ENCODE data around the gene RRAD. TPM values are rescaled to one million over a fixed set of nuclear protein-coding genes. Genes with fewer than 3 reads are reported as not detected.
"Not testable (repeated sequence)": the region's sequence is repeated elsewhere in the genome, so short reads cannot be mapped to it uniquely, and the experiment has no call there.

RRAD gene
- under 1 TPM in 1 of 2 experiments, not detected in 1; 0.34 TPM for total RNA-seq

DNA sequence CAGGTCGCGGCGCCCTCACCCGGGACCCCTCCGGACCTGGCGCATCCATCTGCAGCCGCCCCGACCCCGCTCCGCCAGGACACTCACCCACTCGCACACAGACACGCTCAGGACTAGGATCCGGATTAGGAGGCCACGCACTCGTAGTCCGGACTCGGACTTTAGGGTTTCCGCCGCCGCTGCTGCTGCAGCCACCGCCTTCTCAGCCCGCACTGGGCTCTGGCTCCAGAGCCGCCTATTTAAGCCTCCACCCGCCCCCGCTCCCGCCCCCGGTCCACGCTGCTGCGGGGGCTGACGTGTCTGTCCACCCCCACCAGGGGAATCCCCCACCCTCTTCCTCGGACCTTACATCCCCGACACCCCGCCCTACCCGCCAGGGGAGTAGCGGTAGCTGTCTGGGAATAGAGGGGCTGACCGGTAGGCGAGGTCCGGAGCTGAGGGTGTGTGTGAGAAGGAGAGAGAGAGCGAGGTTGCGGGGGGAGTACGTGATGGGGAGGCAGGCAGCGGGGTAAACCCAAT lies at the start of gene RRAD:
RRAD (minus strand) TSS at position 214 of the 519 bp plus-strand sequence. CDS start 356 bp downstream, outside the sequence.
- H3K27me3 Mint-ChIP-seq (ENCODE audit: low read depth): peaks cover 34% of the 10 kb centered on the region
- H3K4me1 Mint-ChIP-seq (ENCODE audit: low read depth): peaks cover 22% of the 10 kb centered on the region
- DNase-seq: no peak
- peak within 1 kb of the TSS; percentile 53 for H3K4me3 Mint-ChIP-seq
- no peak within 1 kb of the TSS for H3K27ac Mint-ChIP-seq
- POLR2A ChIA-PET: interaction anchor here (0.5 to 0.8 kb wide), 4 partner anchors 26 to 343 kb away, joined by 3 read pairs; no protein-coding TSS in a partner anchor
- H3K9me3 Mint-ChIP-seq (ENCODE audit: insufficient read depth): no peaks in the 10 kb centered on the region
- H3K36me3 Mint-ChIP-seq (ENCODE audit: low read depth): peaks cover 4% of the 10 kb centered on the region
- CTCF ChIA-PET: interaction anchor here (0.9 to 4.2 kb wide), 8 partner anchors 15 to 94 kb away, joined by 3 to 94 read pairs (median 4); partner anchors contain the start of gene NAE1
- peak; percentile 25 for ATAC-seq

- CTCF ChIA-PET: interaction anchor here (0.9 to 7.5 kb wide), 9 partner anchors 8 to 210 kb away, joined by 3 to 95 read pairs (median 11); partner anchors contain the start of genes CES3, FBXL8 and TRADD
- not testable (repeated sequence) for H3K9me3 Mint-ChIP-seq (ENCODE audit: insufficient read depth); ATAC-seq; H3K36me3 Mint-ChIP-seq (ENCODE audit: low read depth); H3K27me3 Mint-ChIP-seq (ENCODE audit: low read depth)
- Mint-ChIP-seq H3K27ac (peak overlapping the region; percentile 51), H3K4me1 (ENCODE audit: low read depth) (peaks cover 46% of the 10 kb centered on the region), H3K4me3 (peak overlapping the region; percentile 59)
- POLR2A ChIA-PET: interaction anchor here (1.3 to 1.5 kb wide), 2 partner anchors 13 to 180 kb away, joined by 3 read pairs; no protein-coding TSS in a partner anchor
- DNase-seq: peak; percentile 60
These were observed 49.6 kb upstream of the RRAD start for GRCh38 chr16:66974932-66975246.

- not testable (repeated sequence) for H3K4me3 Mint-ChIP-seq; H3K36me3 Mint-ChIP-seq (ENCODE audit: low read depth); ATAC-seq; DNase-seq; H3K27me3 Mint-ChIP-seq (ENCODE audit: low read depth); H3K9me3 Mint-ChIP-seq (ENCODE audit: insufficient read depth)
- ChIA-PET POLR2A (interaction anchor here (1.3 kb wide), 1 partner anchor 181 kb away, joined by 3 read pairs; no protein-coding TSS in a partner anchor), CTCF (interaction anchor here (0.9 to 7.5 kb wide), 8 partner anchors 9 to 184 kb away, joined by 3 to 95 read pairs (median 12); partner anchors contain the start of genes CES3, FBXL8 and TRADD)
- H3K4me1 Mint-ChIP-seq (ENCODE audit: low read depth): peaks cover 43% of the 10 kb centered on the region
- H3K27ac Mint-ChIP-seq: peak overlapping the region; percentile 51
These were observed 49.0 kb upstream of the RRAD start for GRCh38 chr16:66974156-66974931.

GRCh38 chr16:66973716-66974115 lies 48.4 kb upstream of the RRAD start:
- Mint-ChIP-seq H3K36me3 (ENCODE audit: low read depth) (no peaks in the 10 kb centered on the region), H3K27ac (no peak overlapping the region), H3K4me3 (no peak overlapping the region), H3K4me1 (ENCODE audit: low read depth) (peaks cover 37% of the 10 kb centered on the region), H3K27me3 (ENCODE audit: low read depth) (no peaks in the 10 kb centered on the region), H3K9me3 (ENCODE audit: insufficient read depth) (no peaks in the 10 kb centered on the region)
- ChIA-PET POLR2A (interaction anchor here (1.3 kb wide), 1 partner anchor 181 kb away, joined by 3 read pairs; no protein-coding TSS in a partner anchor), CTCF (interaction anchor here (1.3 to 3.4 kb wide), 3 partner anchors 11 to 39 kb away, joined by 3 to 11 read pairs (median 7); partner anchors contain the start of gene CES3)
- no peak for DNase-seq
- no peak for ATAC-seq

- H3K4me1 Mint-ChIP-seq (ENCODE audit: low read depth): peaks cover 29% of the 10 kb centered on the region
- DNase-seq (no peak), ATAC-seq (no peak)
- POLR2A ChIA-PET: no interaction called here
- no peak overlapping the region for H3K4me3 Mint-ChIP-seq
- no peaks in the 10 kb centered on the region for H3K36me3 Mint-ChIP-seq (ENCODE audit: low read depth)
- no peaks in the 10 kb centered on the region for H3K27me3 Mint-ChIP-seq (ENCODE audit: low read depth)
- H3K27ac Mint-ChIP-seq: no peak overlapping the region
- CTCF ChIA-PET: interaction anchor here (1.0 to 1.9 kb wide), 3 partner anchors 11 to 40 kb away, joined by 3 to 7 read pairs (median 3); no protein-coding TSS in a partner anchor
- no peaks in the 10 kb centered on the region for H3K9me3 Mint-ChIP-seq (ENCODE audit: insufficient read depth)
These were observed 47.6 kb upstream of the RRAD start for GRCh38 chr16:66972983-66973382.

DNA sequence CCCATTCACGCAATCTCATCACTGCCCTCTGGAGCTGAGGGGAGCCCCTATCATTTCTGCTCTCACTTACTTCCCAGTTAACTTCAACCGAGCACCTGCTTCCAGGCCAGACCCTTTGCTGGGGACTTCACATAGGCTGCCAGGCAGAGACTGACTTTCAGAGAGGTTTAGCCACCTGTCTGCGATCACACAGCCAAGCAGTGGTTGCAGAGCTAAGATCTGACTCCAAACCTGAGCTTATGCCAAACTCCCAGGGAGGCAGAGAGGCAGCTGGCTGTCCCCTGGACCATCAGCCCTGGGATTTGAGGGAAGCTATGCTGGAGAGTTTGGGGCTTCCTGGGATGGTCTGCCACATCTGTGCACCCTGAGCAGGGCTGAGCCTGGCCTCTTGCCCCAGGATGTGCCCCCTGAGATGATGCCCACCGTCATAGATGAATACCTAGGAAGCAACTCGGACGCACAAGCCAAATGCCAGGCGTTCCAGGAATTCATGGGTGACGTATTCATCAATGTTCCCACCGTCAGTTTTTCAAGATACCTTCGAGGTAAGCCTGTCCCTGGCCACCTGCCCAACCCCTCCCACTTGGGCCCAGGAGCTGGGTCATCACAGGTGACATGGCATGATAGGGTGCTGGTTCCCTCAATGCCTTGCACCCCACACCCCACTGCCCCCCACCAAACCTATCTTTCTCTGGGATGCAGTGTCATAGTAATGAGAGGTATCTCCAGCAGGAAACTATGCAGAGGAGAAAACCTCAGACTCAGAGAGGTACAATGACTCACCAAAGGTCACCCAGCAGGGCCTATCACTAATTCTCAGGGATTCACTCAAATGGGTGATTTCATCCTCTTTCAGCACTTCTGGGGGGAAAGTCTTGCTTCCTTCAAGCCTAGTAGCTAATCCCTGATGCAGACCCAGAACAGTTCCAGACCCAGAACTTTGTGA lies 45.7 kb upstream of the RRAD start:
- CTCF ChIA-PET: interaction anchor here (1.2 to 1.5 kb wide), 2 partner anchors 10 to 184 kb away, joined by 4 to 5 read pairs; partner anchors contain the start of gene CES3
- no peak for DNase-seq
- no peak overlapping the region for H3K27ac Mint-ChIP-seq
- no peaks in the 10 kb centered on the region for H3K9me3 Mint-ChIP-seq (ENCODE audit: insufficient read depth)
- peaks cover 15% of the 10 kb centered on the region for H3K4me1 Mint-ChIP-seq (ENCODE audit: low read depth)
- POLR2A ChIA-PET: no interaction called here
- no peaks in the 10 kb centered on the region for H3K27me3 Mint-ChIP-seq (ENCODE audit: low read depth)
- no peak for ATAC-seq
- H3K4me3 Mint-ChIP-seq: no peak overlapping the region
- H3K36me3 Mint-ChIP-seq (ENCODE audit: low read depth): no peaks in the 10 kb centered on the region

DNA sequence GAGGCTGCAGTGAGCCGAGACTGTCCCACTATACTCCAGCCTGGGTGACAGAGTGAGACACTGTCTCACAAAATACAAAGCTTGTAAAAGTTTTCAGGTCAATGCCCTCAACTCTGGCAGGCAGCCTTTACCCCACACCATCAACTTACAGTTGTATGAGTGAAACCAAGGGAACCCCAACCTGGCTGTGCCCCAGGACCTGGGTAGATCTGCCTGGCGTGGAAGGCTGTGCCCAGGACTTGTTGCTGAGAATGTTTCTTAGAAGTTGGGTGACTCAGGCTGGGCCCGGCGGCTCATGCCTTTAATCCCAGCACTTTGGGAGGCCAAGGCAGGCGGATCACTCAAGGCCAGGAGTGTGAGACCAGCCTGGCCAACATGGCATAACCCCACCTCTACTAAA lies 43.5 kb upstream of the RRAD start:
- no peak for DNase-seq
- Mint-ChIP-seq H3K27me3 (ENCODE audit: low read depth) (peaks cover 2% of the 10 kb centered on the region), H3K4me1 (ENCODE audit: low read depth) (peaks cover 2% of the 10 kb centered on the region), H3K4me3 (no peak overlapping the region), H3K36me3 (ENCODE audit: low read depth) (no peaks in the 10 kb centered on the region), H3K27ac (no peak overlapping the region), H3K9me3 (ENCODE audit: insufficient read depth) (no peaks in the 10 kb centered on the region)
- ATAC-seq: no peak
- CTCF ChIA-PET: interaction anchor here (0.8 to 1.4 kb wide), 4 partner anchors 10 to 49 kb away, joined by 3 to 6 read pairs (median 3); no protein-coding TSS in a partner anchor
- POLR2A ChIA-PET: no interaction called here

DNA sequence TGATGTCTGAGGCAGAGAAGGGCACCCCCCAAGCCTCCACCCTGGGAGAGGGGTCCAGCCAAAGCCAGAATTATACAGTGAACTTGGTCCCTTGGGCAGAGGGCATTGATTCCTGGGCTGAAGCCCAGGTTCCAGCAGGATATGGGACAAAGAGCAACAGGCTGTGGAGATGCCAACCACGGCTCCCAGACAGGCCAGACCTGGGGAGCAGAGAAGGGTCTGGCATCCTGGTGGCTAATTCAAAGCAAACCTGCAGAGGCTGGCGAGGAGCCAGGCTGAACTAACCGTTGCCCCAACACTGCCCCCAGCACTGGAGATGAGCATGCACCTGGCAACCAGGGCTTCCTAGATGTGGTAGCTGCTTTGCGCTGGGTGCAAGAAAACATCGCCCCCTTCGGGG lies 38.7 kb upstream of the RRAD start:
- Mint-ChIP-seq H3K27ac (no peak overlapping the region), H3K4me3 (no peak overlapping the region), H3K27me3 (ENCODE audit: low read depth) (peaks cover 2% of the 10 kb centered on the region), H3K9me3 (ENCODE audit: insufficient read depth) (no peaks in the 10 kb centered on the region), H3K36me3 (ENCODE audit: low read depth) (no peaks in the 10 kb centered on the region), H3K4me1 (ENCODE audit: low read depth) (peaks cover 28% of the 10 kb centered on the region)
- ATAC-seq: no peak
- DNase-seq: no peak
- POLR2A ChIA-PET: no interaction called here
- CTCF ChIA-PET: interaction anchor here (0.7 to 2.2 kb wide), 3 partner anchors 10 to 191 kb away, joined by 3 to 7 read pairs (median 3); no protein-coding TSS in a partner anchor

DNA sequence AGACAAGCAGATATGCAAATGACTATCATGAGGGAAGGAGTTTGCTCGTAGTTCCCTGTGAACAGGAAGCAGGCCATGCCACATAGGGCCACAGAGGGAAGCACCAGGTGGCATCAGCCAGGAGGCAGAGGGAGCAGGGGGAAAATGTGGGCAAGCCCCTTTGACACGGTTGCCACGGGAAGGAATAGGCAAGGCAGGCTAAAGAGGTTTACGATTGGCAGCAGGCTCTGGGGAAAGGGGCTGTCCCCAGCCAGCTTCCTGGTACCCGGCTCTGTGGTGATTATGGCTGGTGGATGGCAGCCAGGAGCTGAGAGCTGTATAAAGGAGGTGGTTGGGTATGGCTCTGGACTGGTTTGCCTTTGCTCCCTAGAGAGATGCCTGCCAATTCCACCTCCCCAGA lies 36.6 kb upstream of the RRAD start:
- peaks cover 39% of the 10 kb centered on the region for H3K4me1 Mint-ChIP-seq (ENCODE audit: low read depth)
- ChIA-PET CTCF (interaction anchor here (0.6 to 2.3 kb wide), 18 partner anchors 9 to 411 kb away, joined by 3 to 14 read pairs (median 4); no protein-coding TSS in a partner anchor), POLR2A (interaction anchor here (1.2 kb wide), 1 partner anchor 14 kb away, joined by 3 read pairs; no protein-coding TSS in a partner anchor)
- peak overlapping the region; percentile 48 for H3K4me3 Mint-ChIP-seq
- H3K9me3 Mint-ChIP-seq (ENCODE audit: insufficient read depth): no peaks in the 10 kb centered on the region
- H3K27ac Mint-ChIP-seq: peak overlapping the region; percentile 86
- DNase-seq (no peak), ATAC-seq (peak; percentile 31)
- peaks cover 2% of the 10 kb centered on the region for H3K27me3 Mint-ChIP-seq (ENCODE audit: low read depth)
- no peaks in the 10 kb centered on the region for H3K36me3 Mint-ChIP-seq (ENCODE audit: low read depth)

DNA sequence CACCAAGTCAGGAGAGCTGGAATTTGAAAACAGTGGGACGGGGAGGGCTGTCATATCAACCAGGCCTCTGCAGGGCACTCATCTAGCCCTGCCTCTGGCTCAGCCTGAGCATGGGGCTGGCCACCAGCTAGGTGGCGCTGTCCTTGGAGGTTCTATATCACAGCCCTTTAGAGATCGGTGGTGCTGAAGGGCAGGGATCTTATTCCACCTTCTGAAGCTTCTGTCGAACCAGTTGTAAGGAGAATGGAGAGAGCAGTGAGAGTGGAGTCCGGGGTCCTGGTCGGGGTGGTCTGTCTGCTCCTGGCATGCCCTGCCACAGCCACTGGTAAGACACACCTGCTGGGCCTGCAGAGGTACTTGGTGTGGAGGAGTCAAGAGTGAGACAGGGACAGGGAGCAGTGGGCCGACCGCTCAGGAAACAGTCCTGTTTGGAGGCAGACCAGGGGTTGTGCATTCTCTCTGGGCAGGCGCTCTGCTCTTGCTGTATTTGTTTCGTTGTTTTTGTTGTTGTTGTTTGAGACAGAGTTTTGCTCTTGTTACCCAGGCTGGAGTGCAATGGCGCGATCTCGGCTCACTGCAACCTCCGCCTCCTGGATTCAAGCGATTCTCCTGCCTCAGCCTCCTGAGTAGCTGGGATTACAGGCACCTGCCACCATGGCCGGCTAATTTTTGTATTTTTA lies 35.9 kb upstream of the RRAD start, which contains the start of gene CES3:
CES3 (plus strand) TSS at position 202 of the 680 bp plus-strand sequence; CDS start at position 244, 42 bp downstream.
- Mint-ChIP-seq H3K4me3 (peak within 1 kb of the TSS; percentile 48), H3K9me3 (ENCODE audit: insufficient read depth) (no peaks in the 10 kb centered on the region), H3K36me3 (ENCODE audit: low read depth) (no peaks in the 10 kb centered on the region), H3K27me3 (ENCODE audit: low read depth) (peaks cover 2% of the 10 kb centered on the region), H3K27ac (peak within 1 kb of the TSS; percentile 86), H3K4me1 (ENCODE audit: low read depth) (peaks cover 39% of the 10 kb centered on the region)
- peak; percentile 97 for ATAC-seq
- DNase-seq: peak; percentile 79
- CTCF ChIA-PET: interaction anchor here (0.6 to 5.2 kb wide), 33 partner anchors 9 to 435 kb away, joined by 3 to 31 read pairs (median 3); partner anchors contain the start of genes E2F4 and PDP2
- POLR2A ChIA-PET: interaction anchor here (1.2 kb wide), 1 partner anchor 14 kb away, joined by 3 read pairs; no protein-coding TSS in a partner anchor
